ENCODE measurements around the gene SIN3A. TPM values are rescaled to one million over a fixed set of nuclear protein-coding genes. Genes with fewer than 3 reads are reported as not detected.
A peak's percentile ranks its signal among the peaks of the same experiment; 100 is the strongest.

The SIN3A gene
- total and polyA plus RNA-seq, 9 of the 15 experiments (the other 6 are each of a cell fraction or from before 2014, with no cell fraction given), result 11.1 to 70.3 (median 25.3) TPM

- Histone ChIP-seq H3K27ac (ENCODE audit: extremely low read depth, low read depth, low read length) (peak overlapping the region; percentile 96), H3K4me3 (peak overlapping the region; percentile 96), H3K4me1 (replicated peaks in 1 of 2; ENCODE audit: control insufficient read depth in 2 of 2, insufficient read depth in 2 of 2, low read length in 2 of 2) (peaks cover 12 to 14% of the 10 kb centered on the region in 2 experiments; a peak in 4 of 5 replicates), H3K79me2 (ENCODE audit: control insufficient read depth, insufficient read depth, low read length) (peaks cover 26% of the 10 kb centered on the region), H3K9me1 (ENCODE audit: control insufficient read depth, insufficient read depth, low read length) (peaks cover 4% of the 10 kb centered on the region), H4K20me1 (replicated peaks; ENCODE audit: control insufficient read depth, insufficient read depth, low read length) (peaks cover 10% of the 10 kb centered on the region), H3K27me3 (ENCODE audit: control insufficient read depth in 2 of 2, insufficient read depth in 2 of 2, low read length in 2 of 2) (no peaks in the 10 kb centered on the region), H3K36me3 (ENCODE audit: control insufficient read depth, insufficient read depth, low read length) (peaks cover 77% of the 10 kb centered on the region), H3K9ac (ENCODE audit: insufficient read depth in 1 of 2, low read depth in 2 of 2, low read length in 2 of 2) (peak overlapping the region; percentile 94 to 98), H2AFZ (ENCODE audit: low read depth, low read length) (peak overlapping the region; percentile 90), H3K9me3 (replicated peaks; ENCODE audit: control insufficient read depth, insufficient read depth, low read depth, low read length) (no peaks in the 10 kb centered on the region), H3K4me2 (ENCODE audit: insufficient read depth, low read length) (peak overlapping the region; percentile 94)
- no peak for DNase-seq (ENCODE audit: extremely low read depth in 1 of 4, low spot score in 3 of 4)
- intact Hi-C loops (cut with micrococcal nuclease) (loop anchor here (1.0 to 2.0 kb wide), 3 partner anchors 85 to 314 kb away; partner anchors contain the start of gene IMP3), in situ Hi-C loops (cut with MboI) (loop anchor here (5.0 kb wide), 1 partner anchor 309 kb away; no protein-coding TSS in a partner anchor)
- 3% methylated on average over 23 of the region's 23 CpGs for WGBS (ENCODE audit: insufficient coverage, low coverage, missing lambda C conversion rate)
- peak; percentile 14 for ATAC-seq
- BruUV-seq (replicated peaks), result TSS peak; percentile 81
- FAIRE-seq, result peak; percentile 82
- ChIA-PET POLR2A (interaction anchor here (0.6 to 2.5 kb wide), 26 partner anchors 9 to 828 kb away, joined by 3 to 36 read pairs (median 4); partner anchors contain the start of genes ARID3B, IMP3, PTPN9 and SNUPN), CTCF (ENCODE audit: low intra/inter-chr PET ratio) (interaction anchor here (1.6 kb wide), 1 partner anchor 272 kb away, joined by 9 read pairs; the partner anchor contains the start of gene IMP3)
- TF ChIP-seq ZHX1 (conservative IDR thresholded peaks at IDR 0.05; ENCODE audit: low read length), result 0 out of 2 replicates have a peak, but pooled peaks have one; percentile 71
- 0 out of 2 replicates have a peak, but pooled peaks have one; percentile 3 for TF ChIP-seq HBP1 (CRISPR knock-in tag; IDR thresholded peaks at IDR 0.05)
- no peak for TF ChIP-seq FOXM1 (IDR thresholded peaks at IDR 0.05; ENCODE audit: low read depth)
- TF ChIP-seq FOXM1 (CRISPR knock-in tag; IDR thresholded peaks at IDR 0.05; ENCODE audit: low read depth), result 0 out of 2 replicates have a peak, but pooled peaks have one; percentile 47
- TF ChIP-seq ZFX (CRISPR knock-in tag; IDR thresholded peaks at IDR 0.05), result peak; percentile 71; the same call in 1 of the 2 replicates
- 0 out of 2 replicates have a peak, but pooled peaks have one; percentile 47 for TF ChIP-seq ZNF175 (CRISPR knock-in tag; IDR thresholded peaks at IDR 0.05; ENCODE audit: low read depth)
- no peak for TF ChIP-seq TAF1 (IDR thresholded peaks at IDR 0.05; ENCODE audit: control insufficient read depth, extremely low read depth, insufficient read depth, low read length, severe bottlenecking)
- TF ChIP-seq KLF16 (IDR thresholded peaks at IDR 0.05), result no peak
- peak in 1 of 2 experiments; percentile 51; a peak in 1 of 4 replicates for TF ChIP-seq FOXA3 (CRISPR knock-in tag; conservative IDR thresholded peaks at IDR 0.05 in 1 of 2, IDR thresholded peaks at IDR 0.05 in 1 of 2)
- TF ChIP-seq TOE1 (IDR thresholded peaks at IDR 0.05; ENCODE audit: borderline replicate concordance), result peak; percentile 10; the same call in 1 of the 2 replicates
- no peak for TF ChIP-seq TOE1 (CRISPR knock-in tag; IDR thresholded peaks at IDR 0.05; ENCODE audit: borderline replicate concordance, low read depth)
- TF ChIP-seq ZNF707 (CRISPR knock-in tag; conservative IDR thresholded peaks at IDR 0.05), result no peak
- TF ChIP-seq ATF3 (IDR thresholded peaks at IDR 0.05), result no peak
- TF ChIP-seq ATF3 (CRISPR knock-in tag; conservative IDR thresholded peaks at IDR 0.05), result 0 out of 2 replicates have a peak, but pooled peaks have one; percentile 56
These were observed 82.7 kb downstream of the SIN3A start for GRCh38 chr15:75368689-75369239.

All from K562 (cell line).